ENCODE results near the gene ACYP1. TPM values are rescaled to one million over a fixed set of nuclear protein-coding genes. Genes with fewer than 3 reads are reported as not detected.

ACYP1 gene
- polyA plus RNA-seq, 1 of the 3 experiments (the other 2 are of a cell fraction) = 53.5 TPM

DNA sequence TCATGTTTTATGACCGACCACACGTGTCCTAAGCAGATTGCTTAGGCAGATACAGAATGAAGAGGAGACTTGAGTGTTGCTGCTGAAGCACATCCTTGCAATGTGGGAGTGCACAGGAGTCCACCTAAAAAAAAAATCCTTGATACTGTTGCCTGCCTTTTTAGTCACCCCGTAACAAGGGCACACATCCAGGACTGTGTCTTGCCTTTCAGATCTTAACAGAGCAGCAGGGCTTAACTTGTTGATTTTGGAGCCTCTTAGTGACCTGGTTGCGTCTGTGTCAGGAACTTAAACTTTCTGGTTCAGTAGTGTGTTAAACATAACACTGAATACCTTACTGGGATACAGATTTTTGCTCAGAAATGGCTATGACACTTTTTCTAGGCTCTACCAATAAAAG lies 54.6 kb downstream of the ACYP1 start:
- peaks cover 20% of the 10 kb centered on the region for H3K79me2 ChIP-seq (ENCODE audit: insufficient read depth)
- no peak overlapping the region for H3K9ac ChIP-seq
- DNase-seq = no peak
- TF ChIP-seq NRF1 (IDR thresholded peaks at IDR 0.05; ENCODE audit: low read depth, low read length) (no peak), RFX5 (IDR thresholded peaks at IDR 0.05; ENCODE audit: low read length) (no peak), SIN3A (IDR thresholded peaks at IDR 0.05; ENCODE audit: borderline replicate concordance, low read depth, low read length) (no peak), RAD21 (IDR thresholded peaks at IDR 0.05; ENCODE audit: low read length) (no peak), POLR2AphosphoS5 (IDR thresholded peaks at IDR 0.05; ENCODE audit: low read depth, low read length) (no peak), JUND (IDR thresholded peaks at IDR 0.05) (no peak)
- TF ChIP-seq, protein P1, sequence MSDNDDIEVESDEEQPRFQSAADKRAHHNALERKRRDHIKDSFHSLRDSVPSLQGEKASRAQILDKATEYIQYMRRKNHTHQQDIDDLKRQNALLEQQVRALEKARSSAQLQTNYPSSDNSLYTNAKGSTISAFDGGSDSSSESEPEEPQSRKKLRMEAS (IDR thresholded peaks at IDR 0.05; ENCODE audit: low read depth) = no peak
- TF ChIP-seq, protein P2, sequence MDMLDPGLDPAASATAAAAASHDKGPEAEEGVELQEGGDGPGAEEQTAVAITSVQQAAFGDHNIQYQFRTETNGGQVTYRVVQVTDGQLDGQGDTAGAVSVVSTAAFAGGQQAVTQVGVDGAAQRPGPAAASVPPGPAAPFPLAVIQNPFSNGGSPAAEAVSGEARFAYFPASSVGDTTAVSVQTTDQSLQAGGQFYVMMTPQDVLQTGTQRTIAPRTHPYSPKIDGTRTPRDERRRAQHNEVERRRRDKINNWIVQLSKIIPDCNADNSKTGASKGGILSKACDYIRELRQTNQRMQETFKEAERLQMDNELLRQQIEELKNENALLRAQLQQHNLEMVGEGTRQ (IDR thresholded peaks at IDR 0.05; ENCODE audit: borderline replicate concordance, low read depth, low read length) = no peak
- TF ChIP-seq, protein P3, sequence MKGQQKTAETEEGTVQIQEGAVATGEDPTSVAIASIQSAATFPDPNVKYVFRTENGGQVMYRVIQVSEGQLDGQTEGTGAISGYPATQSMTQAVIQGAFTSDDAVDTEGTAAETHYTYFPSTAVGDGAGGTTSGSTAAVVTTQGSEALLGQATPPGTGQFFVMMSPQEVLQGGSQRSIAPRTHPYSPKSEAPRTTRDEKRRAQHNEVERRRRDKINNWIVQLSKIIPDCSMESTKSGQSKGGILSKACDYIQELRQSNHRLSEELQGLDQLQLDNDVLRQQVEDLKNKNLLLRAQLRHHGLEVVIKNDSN (IDR thresholded peaks at IDR 0.05; ENCODE audit: borderline replicate concordance, low read depth) = no peak
- TF ChIP-seq, protein P4, sequence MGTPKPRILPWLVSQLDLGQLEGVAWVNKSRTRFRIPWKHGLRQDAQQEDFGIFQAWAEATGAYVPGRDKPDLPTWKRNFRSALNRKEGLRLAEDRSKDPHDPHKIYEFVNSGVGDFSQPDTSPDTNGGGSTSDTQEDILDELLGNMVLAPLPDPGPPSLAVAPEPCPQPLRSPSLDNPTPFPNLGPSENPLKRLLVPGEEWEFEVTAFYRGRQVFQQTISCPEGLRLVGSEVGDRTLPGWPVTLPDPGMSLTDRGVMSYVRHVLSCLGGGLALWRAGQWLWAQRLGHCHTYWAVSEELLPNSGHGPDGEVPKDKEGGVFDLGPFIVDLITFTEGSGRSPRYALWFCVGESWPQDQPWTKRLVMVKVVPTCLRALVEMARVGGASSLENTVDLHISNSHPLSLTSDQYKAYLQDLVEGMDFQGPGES (IDR thresholded peaks at IDR 0.05; ENCODE audit: low read depth, low read length) = no peak
- H3K27ac ChIP-seq (ENCODE audit: low read depth in 2 of 2, low read length in 1 of 2) = no peak overlapping the region
- ChIA-PET POLR2A (no interaction called here), CTCF (interaction anchor here (1.3 kb wide), 1 partner anchor 64 kb away, joined by 3 read pairs; no protein-coding TSS in a partner anchor)
- peaks cover 5 to 17% of the 10 kb centered on the region in 2 experiments for H3K4me1 ChIP-seq (ENCODE audit: control insufficient read depth in 1 of 2, insufficient read depth in 2 of 2, low read depth in 1 of 2, low read length in 1 of 2)
- no peak overlapping the region for H2AFZ ChIP-seq (ENCODE audit: low read depth)
- no peak overlapping the region for H3K4me2 ChIP-seq
- no peak overlapping the region for H3K4me3 ChIP-seq (ENCODE audit: low read depth in 2 of 2, low read length in 1 of 2)
- no peaks in the 10 kb centered on the region for H3K27me3 ChIP-seq (ENCODE audit: insufficient read depth)
- 100% methylated on average over 4 of the region's 4 CpGs for WGBS (ENCODE audit: low lambda C conversion rate)
- H3K36me3 ChIP-seq (replicated peaks in 1 of 2; ENCODE audit: control insufficient read depth in 1 of 2, insufficient read depth in 2 of 2, low read length in 1 of 2) = peaks cover 59 to 73% of the 10 kb centered on the region in 2 experiments
- H3K9me3 ChIP-seq = no peaks in the 10 kb centered on the region
- no peaks in the 10 kb centered on the region for H3K9me2 ChIP-seq
- peaks cover 34% of the 10 kb centered on the region for H3F3A ChIP-seq (replicated peaks; ENCODE audit: insufficient read depth)
- H4K20me1 ChIP-seq (ENCODE audit: insufficient read depth) = no peaks in the 10 kb centered on the region

DNA sequence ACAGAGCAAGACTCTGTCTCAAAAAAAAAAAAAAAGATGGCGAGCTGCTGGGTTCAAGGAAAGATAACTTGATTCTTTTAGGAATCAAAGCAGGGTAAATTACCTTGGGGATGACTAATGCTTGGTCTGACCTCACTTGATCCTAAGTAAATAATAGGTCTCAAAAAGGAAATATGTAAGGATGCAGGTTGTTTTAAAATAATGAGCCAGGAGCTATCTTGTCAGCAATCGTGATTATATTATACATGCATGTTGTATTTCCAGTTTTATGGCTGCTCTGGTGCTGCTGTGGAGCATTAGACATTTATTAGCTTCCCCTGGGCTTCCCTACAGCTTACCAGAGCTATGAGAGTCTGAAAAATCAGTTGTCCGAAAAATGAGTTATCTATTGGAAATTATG lies 58.5 kb downstream of the ACYP1 start:
- ChIA-PET CTCF (interaction anchor here (0.9 to 1.7 kb wide), 3 partner anchors 28 to 59 kb away, joined by 3 to 8 read pairs (median 3); no protein-coding TSS in a partner anchor), POLR2A (no interaction called here)
- Histone ChIP-seq H3K4me2 (no peak overlapping the region), H3K9ac (no peak overlapping the region), H2AFZ (ENCODE audit: low read depth) (no peak overlapping the region), H3F3A (replicated peaks; ENCODE audit: insufficient read depth) (peaks cover 16% of the 10 kb centered on the region), H4K20me1 (ENCODE audit: insufficient read depth) (no peaks in the 10 kb centered on the region), H3K9me3 (no peaks in the 10 kb centered on the region), H3K27ac (ENCODE audit: low read depth in 2 of 2, low read length in 1 of 2) (no peak overlapping the region), H3K36me3 (replicated peaks in 1 of 2; ENCODE audit: control insufficient read depth in 1 of 2, insufficient read depth in 2 of 2, low read length in 1 of 2) (peaks cover 53 to 58% of the 10 kb centered on the region in 2 experiments), H3K4me1 (ENCODE audit: control insufficient read depth in 1 of 2, insufficient read depth in 2 of 2, low read depth in 1 of 2, low read length in 1 of 2) (peaks cover 7 to 18% of the 10 kb centered on the region in 2 experiments; a peak in 3 of 4 replicates), H3K4me3 (ENCODE audit: low read depth in 2 of 2, low read length in 1 of 2) (no peak overlapping the region), H3K9me2 (no peaks in the 10 kb centered on the region), H3K27me3 (ENCODE audit: insufficient read depth) (no peaks in the 10 kb centered on the region), H3K79me2 (ENCODE audit: insufficient read depth) (peaks cover 34% of the 10 kb centered on the region)
- 93% methylated on average over 3 of the region's 3 CpGs for WGBS (ENCODE audit: low lambda C conversion rate)
- no peak for DNase-seq
- TF ChIP-seq CHD2 (IDR thresholded peaks at IDR 0.05; ENCODE audit: low read length, partially characterized antibody) (no peak), MEF2A (IDR thresholded peaks at IDR 0.05; ENCODE audit: borderline replicate concordance, low read depth) (no peak), JUND (IDR thresholded peaks at IDR 0.05) (no peak), GABPA (IDR thresholded peaks at IDR 0.05; ENCODE audit: low read depth) (no peak), NFIC (IDR thresholded peaks at IDR 0.05; ENCODE audit: borderline replicate concordance) (no peak), TEAD4 (IDR thresholded peaks at IDR 0.05; ENCODE audit: borderline replicate concordance, insufficient read depth) (no peak), SMC3 (IDR thresholded peaks at IDR 0.05; ENCODE audit: low read depth, low read length) (no peak), POLR2AphosphoS5 (IDR thresholded peaks at IDR 0.05; ENCODE audit: low read depth, low read length) (no peak), RXRA (IDR thresholded peaks at IDR 0.05; ENCODE audit: borderline replicate concordance, low read depth) (no peak), TAF1 (IDR thresholded peaks at IDR 0.05; ENCODE audit: borderline replicate concordance, low read depth, low read length) (no peak)
- TF ChIP-seq, protein P5, sequence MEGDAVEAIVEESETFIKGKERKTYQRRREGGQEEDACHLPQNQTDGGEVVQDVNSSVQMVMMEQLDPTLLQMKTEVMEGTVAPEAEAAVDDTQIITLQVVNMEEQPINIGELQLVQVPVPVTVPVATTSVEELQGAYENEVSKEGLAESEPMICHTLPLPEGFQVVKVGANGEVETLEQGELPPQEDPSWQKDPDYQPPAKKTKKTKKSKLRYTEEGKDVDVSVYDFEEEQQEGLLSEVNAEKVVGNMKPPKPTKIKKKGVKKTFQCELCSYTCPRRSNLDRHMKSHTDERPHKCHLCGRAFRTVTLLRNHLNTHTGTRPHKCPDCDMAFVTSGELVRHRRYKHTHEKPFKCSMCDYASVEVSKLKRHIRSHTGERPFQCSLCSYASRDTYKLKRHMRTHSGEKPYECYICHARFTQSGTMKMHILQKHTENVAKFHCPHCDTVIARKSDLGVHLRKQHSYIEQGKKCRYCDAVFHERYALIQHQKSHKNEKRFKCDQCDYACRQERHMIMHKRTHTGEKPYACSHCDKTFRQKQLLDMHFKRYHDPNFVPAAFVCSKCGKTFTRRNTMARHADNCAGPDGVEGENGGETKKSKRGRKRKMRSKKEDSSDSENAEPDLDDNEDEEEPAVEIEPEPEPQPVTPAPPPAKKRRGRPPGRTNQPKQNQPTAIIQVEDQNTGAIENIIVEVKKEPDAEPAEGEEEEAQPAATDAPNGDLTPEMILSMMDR (IDR thresholded peaks at IDR 0.05) = no peak
- TF ChIP-seq, protein P6, sequence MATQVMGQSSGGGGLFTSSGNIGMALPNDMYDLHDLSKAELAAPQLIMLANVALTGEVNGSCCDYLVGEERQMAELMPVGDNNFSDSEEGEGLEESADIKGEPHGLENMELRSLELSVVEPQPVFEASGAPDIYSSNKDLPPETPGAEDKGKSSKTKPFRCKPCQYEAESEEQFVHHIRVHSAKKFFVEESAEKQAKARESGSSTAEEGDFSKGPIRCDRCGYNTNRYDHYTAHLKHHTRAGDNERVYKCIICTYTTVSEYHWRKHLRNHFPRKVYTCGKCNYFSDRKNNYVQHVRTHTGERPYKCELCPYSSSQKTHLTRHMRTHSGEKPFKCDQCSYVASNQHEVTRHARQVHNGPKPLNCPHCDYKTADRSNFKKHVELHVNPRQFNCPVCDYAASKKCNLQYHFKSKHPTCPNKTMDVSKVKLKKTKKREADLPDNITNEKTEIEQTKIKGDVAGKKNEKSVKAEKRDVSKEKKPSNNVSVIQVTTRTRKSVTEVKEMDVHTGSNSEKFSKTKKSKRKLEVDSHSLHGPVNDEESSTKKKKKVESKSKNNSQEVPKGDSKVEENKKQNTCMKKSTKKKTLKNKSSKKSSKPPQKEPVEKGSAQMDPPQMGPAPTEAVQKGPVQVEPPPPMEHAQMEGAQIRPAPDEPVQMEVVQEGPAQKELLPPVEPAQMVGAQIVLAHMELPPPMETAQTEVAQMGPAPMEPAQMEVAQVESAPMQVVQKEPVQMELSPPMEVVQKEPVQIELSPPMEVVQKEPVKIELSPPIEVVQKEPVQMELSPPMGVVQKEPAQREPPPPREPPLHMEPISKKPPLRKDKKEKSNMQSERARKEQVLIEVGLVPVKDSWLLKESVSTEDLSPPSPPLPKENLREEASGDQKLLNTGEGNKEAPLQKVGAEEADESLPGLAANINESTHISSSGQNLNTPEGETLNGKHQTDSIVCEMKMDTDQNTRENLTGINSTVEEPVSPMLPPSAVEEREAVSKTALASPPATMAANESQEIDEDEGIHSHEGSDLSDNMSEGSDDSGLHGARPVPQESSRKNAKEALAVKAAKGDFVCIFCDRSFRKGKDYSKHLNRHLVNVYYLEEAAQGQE (IDR thresholded peaks at IDR 0.05; ENCODE audit: low read depth, low read length) = no peak

Data from SK-N-SH (cell line).